ENCODE data around the gene ZNF28.
"Not testable (repeated sequence)": the region's sequence is repeated elsewhere in the genome, so short reads cannot be mapped to it uniquely, and the experiment has no call there.

Gene ZNF28

GRCh38 chr19:52778811-52779210, 42.6 kb downstream of the ZNF28 start:
- H3K4me2 ChIP-seq: no peak overlapping the region
- H3K36me3 ChIP-seq: peaks cover 75% of the 10 kb centered on the region
- no peak overlapping the region for H3K4me3 ChIP-seq
- H4K20me1 ChIP-seq: peaks cover 7% of the 10 kb centered on the region; the same call in 1 of the 2 replicates
- no peak overlapping the region for H3K27ac ChIP-seq
- H3K27me3 ChIP-seq: no peaks in the 10 kb centered on the region
- no peak overlapping the region for H3K9ac ChIP-seq
- peaks cover 10% of the 10 kb centered on the region; the same call in 1 of the 2 replicates for H3K4me1 ChIP-seq
- no peak for TF ChIP-seq Cebpa-rat (IDR thresholded peaks at IDR 0.05)
- H3K9me3 ChIP-seq: peaks cover 3% of the 10 kb centered on the region; the same call in 1 of the 2 replicates

- H3K4me2 ChIP-seq, H3K9me3 ChIP-seq, H3K27me3 ChIP-seq, H3K4me1 ChIP-seq, H4K20me1 ChIP-seq, H3K27ac ChIP-seq, H3K36me3 ChIP-seq, H3K4me3 ChIP-seq, H3K9ac ChIP-seq: not testable (repeated sequence)
Measured at GRCh38 chr19:52756447-52756846, 65.0 kb downstream of the ZNF28 start.

- Histone ChIP-seq H3K4me3 (no peak overlapping the region), H3K4me2 (no peak overlapping the region), H3K9ac (no peak overlapping the region), H3K27ac (no peak overlapping the region), H3K27me3 (no peaks in the 10 kb centered on the region), H3K4me1 (no peaks in the 10 kb centered on the region), H3K36me3 (no peaks in the 10 kb centered on the region), H4K20me1 (no peaks in the 10 kb centered on the region), H3K9me3 (no peaks in the 10 kb centered on the region)
- no peak for TF ChIP-seq Cebpa-rat (IDR thresholded peaks at IDR 0.05)
Measured at GRCh38 chr19:52749780-52750179, 71.7 kb downstream of the ZNF28 start.

GRCh38 chr19:52748336-52748950, 73.0 kb downstream of the ZNF28 start:
- Histone ChIP-seq H3K36me3 (no peaks in the 10 kb centered on the region), H3K27me3 (no peaks in the 10 kb centered on the region), H3K9ac (no peak overlapping the region), H4K20me1 (no peaks in the 10 kb centered on the region), H3K9me3 (no peaks in the 10 kb centered on the region), H3K4me1 (no peaks in the 10 kb centered on the region), H3K27ac (no peak overlapping the region), H3K4me2 (no peak overlapping the region), H3K4me3 (no peak overlapping the region)
- no peak for TF ChIP-seq Cebpa-rat (IDR thresholded peaks at IDR 0.05)
